GM23338 (cell line): ENCODE data around the gene DPYD.

Experiments
- CTCF ChIP-seq, 2 experiments: fragments of 200-600 bp in 1 of 2; sonication (generic) in 1 of 2; conservative IDR thresholded peaks; 2 replicates each; pipeline versions ENCODE4 v1.5.1 to v1.6.1; 2016 to 2017; ENCODE audit warnings: antibody characterized with exemption in 2 of 2, low read depth in 2 of 2, mild to moderate bottlenecking in 2 of 2, moderate library complexity in 1 of 2
- REST ChIP-seq: IDR thresholded peaks from one replicate; pipeline ENCODE4 v1.6.1; 2018; ENCODE audit warnings: antibody characterized with exemption; ENCODE audit not compliant: unreplicated experiment
- STAT1 ChIP-seq: IDR thresholded peaks from one replicate; pipeline ENCODE4 v1.6.1; 2016; ENCODE audit warnings: antibody characterized with exemption; ENCODE audit not compliant: unreplicated experiment

- TF ChIP-seq CTCF (conservative IDR thresholded peaks at IDR 0.05; ENCODE audit: low read depth in 2 of 2) (no peak), REST (no peak), STAT1 (no peak)
These were observed 265.8 kb downstream of the DPYD start for GRCh38 chr1:97654876-97655585.
